Neural progenitor cell (in vitro differentiated cells): ENCODE data around the gene PLCB1. TPM values are rescaled to one million over a fixed set of nuclear protein-coding genes. Genes with fewer than 3 reads are reported as not detected.

Experiments used
- DNase-seq: peaks from one replicate; pipeline ENCODE4 v3.0.0-alpha.2; 2016; ENCODE audit warnings: low spot score
- H2AFZ ChIP-seq: fragments of 200-600 bp; sonication (generic); replicated peaks from 2 replicates; pipeline ENCODE4 v1.6.1; 2016; ENCODE audit warnings: antibody characterized with exemption
- H3F3A ChIP-seq: fragments of 200-600 bp; sonication (generic); 2 replicates; pipeline ENCODE4 v1.6.1; 2016; ENCODE audit warnings: antibody characterized with exemption, low read depth
- H3K27ac ChIP-seq: fragments of 200-600 bp; sonication (generic); 2 replicates; pipeline ENCODE4 v1.5.1; 2016; ENCODE audit warnings: mild to moderate bottlenecking
- H3K27me3 ChIP-seq: fragments of 200-600 bp; sonication (generic); 2 replicates; pipeline ENCODE4 v1.6.1; 2016; ENCODE audit warnings: mild to moderate bottlenecking, moderate library complexity
- H3K36me3 ChIP-seq: fragments of 200-600 bp; sonication (generic); 2 replicates; pipeline ENCODE4 v1.5.1; 2016
- H3K4me1 ChIP-seq: fragments of 200-600 bp; sonication (generic); 2 replicates; pipeline ENCODE4 v1.6.1; 2016; ENCODE audit warnings: mixed run types
- H3K4me2 ChIP-seq: fragments of 200-600 bp; sonication (generic); 2 replicates; pipeline ENCODE4 v1.6.1; 2016
- H3K4me3 ChIP-seq: fragments of 200-600 bp; sonication (generic); 2 replicates; pipeline ENCODE4 v1.5.1; 2016
- H3K79me2 ChIP-seq: fragments of 200-600 bp; sonication (generic); 2 replicates; pipeline ENCODE4 v1.6.1; 2016; ENCODE audit warnings: low read depth
- H3K9ac ChIP-seq: fragments of 200-600 bp; sonication (generic); 2 replicates; pipeline ENCODE4 v1.6.1; 2016
- H3K9me3 ChIP-seq: fragments of 200-600 bp; sonication (generic); 2 replicates; pipeline ENCODE4 v1.5.1; 2016; ENCODE audit warnings: low read depth
- H4K20me1 ChIP-seq: fragments of 200-600 bp; sonication (generic); 2 replicates; pipeline ENCODE4 v1.6.1; 2016; ENCODE audit warnings: low read depth
- H3K27ac Mint-ChIP-seq: 3 replicates; pipeline ENCODE4 v1.8.0; 2021; ENCODE audit warnings: mixed read lengths
- H3K27me3 Mint-ChIP-seq: 2 replicates; pipeline ENCODE4 v1.8.0; 2022; ENCODE audit warnings: low read depth, mild to moderate bottlenecking, inconsistent platforms, moderate library complexity, mixed read lengths; ENCODE audit not compliant: insufficient read depth
- H3K36me3 Mint-ChIP-seq: 3 replicates; pipeline ENCODE4 v1.8.0; 2021; ENCODE audit warnings: mixed read lengths
- H3K4me1 Mint-ChIP-seq: 3 replicates; pipeline ENCODE4 v1.8.0; 2021; ENCODE audit warnings: mixed read lengths
- H3K4me3 Mint-ChIP-seq: 3 replicates; pipeline ENCODE4 v1.8.0; 2021; ENCODE audit warnings: mild to moderate bottlenecking, moderate library complexity, mixed read lengths
- H3K9me3 Mint-ChIP-seq: 3 replicates; pipeline ENCODE4 v1.8.0; 2020; ENCODE audit warnings: mixed read lengths
- EZH2 ChIP-seq: fragments of 200-600 bp; sonication (generic); IDR thresholded peaks from 2 replicates; pipeline ENCODE4 v1.6.1; 2017; ENCODE audit warnings: antibody characterized with exemption, mild to moderate bottlenecking, moderate library complexity
- EZH2phosphoT487 ChIP-seq: fragments of 200-600 bp; sonication (generic); IDR thresholded peaks from 2 replicates; pipeline ENCODE4 v1.6.1; 2017; ENCODE audit warnings: antibody characterized with exemption
- total RNA-seq: library from RNA; depleted of rRNA; stranded (reverse); fragments of >200 nt; gene quantifications from 2 replicates; pipeline ENCODE4 v1.2.3, GENCODE V29; 2015; ENCODE audit warnings: low replicate concordance
- TF ChIP-seq, protein P1 (sequence below): fragments of 200-600 bp; sonication (generic); IDR thresholded peaks from 2 replicates; pipeline ENCODE4 v1.5.1; 2017; ENCODE audit warnings: antibody characterized with exemption, mild to moderate bottlenecking

The PLCB1 gene
- total RNA-seq, 1 donor from 2014 or later = 30.2 TPM

DNA sequence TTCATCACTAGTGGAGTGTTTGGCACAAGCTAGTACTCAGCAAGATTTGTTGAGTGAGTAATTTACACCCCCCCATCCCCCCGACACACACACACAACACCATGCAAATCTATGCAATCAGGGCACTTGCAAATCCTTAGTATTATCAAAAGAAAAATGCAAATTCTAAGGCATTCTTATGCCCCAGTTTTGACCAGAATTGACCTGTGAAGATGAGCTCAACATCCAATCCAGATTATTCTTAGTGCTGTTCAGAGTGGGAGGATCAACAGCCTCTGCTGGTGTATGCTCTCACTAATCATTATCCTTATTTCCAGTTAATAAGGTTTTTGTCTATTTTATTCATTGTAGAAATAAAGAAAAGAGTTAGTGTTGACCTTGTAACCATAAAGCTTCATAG lies 185.4 kb downstream of the PLCB1 start:
- H3K27me3 Mint-ChIP-seq = no peaks in the 10 kb centered on the region
- TF ChIP-seq EZH2phosphoT487 (no peak), EZH2 (no peak)
- TF ChIP-seq, protein P1, sequence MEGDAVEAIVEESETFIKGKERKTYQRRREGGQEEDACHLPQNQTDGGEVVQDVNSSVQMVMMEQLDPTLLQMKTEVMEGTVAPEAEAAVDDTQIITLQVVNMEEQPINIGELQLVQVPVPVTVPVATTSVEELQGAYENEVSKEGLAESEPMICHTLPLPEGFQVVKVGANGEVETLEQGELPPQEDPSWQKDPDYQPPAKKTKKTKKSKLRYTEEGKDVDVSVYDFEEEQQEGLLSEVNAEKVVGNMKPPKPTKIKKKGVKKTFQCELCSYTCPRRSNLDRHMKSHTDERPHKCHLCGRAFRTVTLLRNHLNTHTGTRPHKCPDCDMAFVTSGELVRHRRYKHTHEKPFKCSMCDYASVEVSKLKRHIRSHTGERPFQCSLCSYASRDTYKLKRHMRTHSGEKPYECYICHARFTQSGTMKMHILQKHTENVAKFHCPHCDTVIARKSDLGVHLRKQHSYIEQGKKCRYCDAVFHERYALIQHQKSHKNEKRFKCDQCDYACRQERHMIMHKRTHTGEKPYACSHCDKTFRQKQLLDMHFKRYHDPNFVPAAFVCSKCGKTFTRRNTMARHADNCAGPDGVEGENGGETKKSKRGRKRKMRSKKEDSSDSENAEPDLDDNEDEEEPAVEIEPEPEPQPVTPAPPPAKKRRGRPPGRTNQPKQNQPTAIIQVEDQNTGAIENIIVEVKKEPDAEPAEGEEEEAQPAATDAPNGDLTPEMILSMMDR = no peak
- no peak overlapping the region for H3K9ac ChIP-seq
- H3K36me3 Mint-ChIP-seq = no peaks in the 10 kb centered on the region
- H4K20me1 ChIP-seq = no peaks in the 10 kb centered on the region
- H3K4me2 ChIP-seq = no peak overlapping the region
- no peaks in the 10 kb centered on the region for H3F3A ChIP-seq
- no peaks in the 10 kb centered on the region for H3K4me1 ChIP-seq
- H3K79me2 ChIP-seq = no peaks in the 10 kb centered on the region
- no peak overlapping the region for H3K27ac ChIP-seq
- H3K27me3 ChIP-seq = no peaks in the 10 kb centered on the region
- H3K4me3 Mint-ChIP-seq = no peak overlapping the region
- no peaks in the 10 kb centered on the region for H3K36me3 ChIP-seq
- DNase-seq = no peak
- H3K9me3 ChIP-seq = no peaks in the 10 kb centered on the region
- H3K4me1 Mint-ChIP-seq = peaks cover 8% of the 10 kb centered on the region
- H3K4me3 ChIP-seq = no peak overlapping the region
- no peak overlapping the region for H3K27ac Mint-ChIP-seq
- H2AFZ ChIP-seq = no peak overlapping the region
- H3K9me3 Mint-ChIP-seq = peaks cover 3% of the 10 kb centered on the region

DNA sequence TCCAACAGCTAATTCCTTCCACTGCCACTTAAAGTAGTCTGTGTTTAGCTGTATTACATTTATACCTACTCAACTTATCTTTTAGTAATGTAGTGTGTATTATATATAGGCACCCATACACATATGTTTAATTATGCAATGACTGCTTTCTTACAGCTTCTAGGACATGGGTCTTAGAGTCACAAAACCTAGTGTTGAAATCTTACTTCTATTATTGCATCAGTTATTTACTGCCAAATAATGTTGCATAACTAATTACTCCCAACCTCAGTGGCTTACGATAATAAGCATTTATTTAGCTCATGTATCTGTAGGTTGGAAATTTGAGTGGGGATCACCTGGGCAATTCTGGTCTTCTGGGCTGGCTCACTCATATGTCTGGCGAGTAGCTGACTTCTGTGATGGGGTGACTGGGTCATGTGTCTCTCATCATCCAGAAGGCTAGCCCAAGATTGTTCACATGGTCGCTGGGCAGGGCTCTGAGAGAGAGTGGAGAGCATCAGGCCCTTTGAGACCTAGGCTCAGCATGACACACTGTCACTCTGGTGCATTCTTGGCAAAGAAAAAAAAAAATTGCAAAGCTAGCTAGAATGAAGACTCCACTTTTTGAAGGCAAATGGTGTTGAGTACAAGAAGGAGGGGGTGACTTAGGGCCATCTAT lies 187.0 kb downstream of the PLCB1 start:
- Histone ChIP-seq H3K9me3 (no peaks in the 10 kb centered on the region), H3K4me2 (no peak overlapping the region), H3F3A (no peaks in the 10 kb centered on the region), H3K27me3 (no peaks in the 10 kb centered on the region), H3K4me3 (no peak overlapping the region), H2AFZ (no peak overlapping the region), H3K27ac (no peak overlapping the region), H3K36me3 (no peaks in the 10 kb centered on the region), H4K20me1 (no peaks in the 10 kb centered on the region), H3K4me1 (no peaks in the 10 kb centered on the region), H3K79me2 (no peaks in the 10 kb centered on the region), H3K9ac (no peak overlapping the region)
- Mint-ChIP-seq H3K27me3 (no peaks in the 10 kb centered on the region), H3K4me1 (peaks cover 8% of the 10 kb centered on the region), H3K27ac (no peak overlapping the region), H3K9me3 (peaks cover under 1% of the 10 kb centered on the region), H3K36me3 (no peaks in the 10 kb centered on the region), H3K4me3 (no peak overlapping the region)
- TF ChIP-seq EZH2phosphoT487 (no peak), EZH2 (no peak)
- TF ChIP-seq, protein P1 = no peak
- DNase-seq = no peak

DNA sequence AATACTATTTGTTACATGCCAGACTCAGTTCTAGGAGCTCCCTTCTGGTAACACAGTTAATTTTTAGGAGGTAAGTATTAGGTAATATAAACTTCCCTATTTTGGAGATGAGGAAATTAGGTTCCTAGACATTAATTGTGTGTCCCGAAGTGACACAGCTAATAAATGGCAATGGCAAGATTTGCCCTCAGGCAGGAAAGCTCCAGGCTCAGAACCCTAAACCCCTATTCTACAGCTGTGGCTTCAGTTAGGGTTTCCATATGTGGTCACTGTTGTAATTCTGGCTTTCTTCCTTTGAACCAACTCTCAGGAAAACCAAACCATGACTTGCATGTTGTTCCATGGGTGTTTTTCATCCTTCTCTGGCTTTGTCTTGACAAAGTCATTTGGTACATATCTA lies 188.2 kb downstream of the PLCB1 start:
- no peaks in the 10 kb centered on the region for H3K27me3 ChIP-seq
- H3K4me3 Mint-ChIP-seq = no peak overlapping the region
- no peak overlapping the region for H3K9ac ChIP-seq
- no peaks in the 10 kb centered on the region for H3K79me2 ChIP-seq
- TF ChIP-seq EZH2 = no peak
- no peak for TF ChIP-seq EZH2phosphoT487
- TF ChIP-seq, protein P1 = no peak
- H3K4me3 ChIP-seq = no peak overlapping the region
- H3K27ac Mint-ChIP-seq = no peak overlapping the region
- no peaks in the 10 kb centered on the region for H3K4me1 ChIP-seq
- H3K4me2 ChIP-seq = no peak overlapping the region
- H4K20me1 ChIP-seq = no peaks in the 10 kb centered on the region
- H3F3A ChIP-seq = no peaks in the 10 kb centered on the region
- no peaks in the 10 kb centered on the region for H3K36me3 ChIP-seq
- H3K9me3 Mint-ChIP-seq = no peaks in the 10 kb centered on the region
- no peak overlapping the region for H3K27ac ChIP-seq
- no peak for DNase-seq
- H3K9me3 ChIP-seq = no peaks in the 10 kb centered on the region
- no peak overlapping the region for H2AFZ ChIP-seq
- H3K4me1 Mint-ChIP-seq = peaks cover 8% of the 10 kb centered on the region
- H3K36me3 Mint-ChIP-seq = no peaks in the 10 kb centered on the region
- H3K27me3 Mint-ChIP-seq = no peaks in the 10 kb centered on the region
